K562 (cell line): ENCODE measurements around the gene FYB2. TPM values are rescaled to one million over a fixed set of nuclear protein-coding genes. Genes with fewer than 3 reads are reported as not detected.

Experiments used
- ATAC-seq: fragments of 200-7000 bp; cut with Tn5 transposase; 3 replicates; pipeline ENCODE4 v1.9.1; 2020; ENCODE audit warnings: moderate library complexity
- BruUV-seq: library from RNA; stranded (reverse); fragments of 400-500 nt; replicated peaks from 2 replicates; lab custom pipeline; 2021; lab: Mats Ljungman, UMichigan
- CTCF ChIA-PET: fragments of 300-600 bp; formaldehyde crosslinking; extraction: SDS; loops from one replicate; lab custom pipeline; 2021; ENCODE audit warnings: low intra/inter-chr PET ratio; lab: Yijun Ruan, JAX
- POLR2A ChIA-PET: fragments of 300-600, 350-650 bp; sonication (Branson Sonifier 250); formaldehyde crosslinking; extraction: SDS; loops from one replicate; lab custom pipeline; 2021; ENCODE audit warnings: antibody characterized with exemption, inconsistent platforms; lab: Yijun Ruan, JAX
- DNase-seq, 4 experiments: peaks; one replicate each; pipeline versions ENCODE4 v3.0.0 to v3.0.0-alpha.2; 2011 to 2018; ENCODE audit warnings: low spot score in 3 of 4, mixed read lengths in 3 of 4; ENCODE audit errors: extremely low read depth in 1 of 4
- FAIRE-seq: peaks from 2 replicates; lab custom pipeline; 2011; peaks lifted over from hg19 to GRCh38; lab: Jason Lieb, UNC
- H2AFZ ChIP-seq: 2 replicates; pipeline ENCODE4 v1.6.0; 2011; ENCODE audit warnings: low read depth, low read length, control low read depth, inconsistent platforms
- H3K27ac ChIP-seq: fragments of 200-600 bp; 3 replicates; pipeline ENCODE4 v1.8.0; 2011; ENCODE audit warnings: low read depth, mild to moderate bottlenecking, control low read depth, inconsistent platforms, low read length, moderate library complexity, mixed read lengths; ENCODE audit errors: extremely low read depth
- H3K27me3 ChIP-seq, 2 experiments: fragments of 300-600 bp in 1 of 2; 2 replicates in 1 of 2; 3 replicates in 1 of 2; pipeline versions ENCODE4 v1.6.0 to v1.8.0; 2011; ENCODE audit warnings: inconsistent platforms in 2 of 2, low read length in 2 of 2, mild to moderate bottlenecking in 1 of 2, mixed read lengths in 1 of 2, moderate library complexity in 1 of 2; ENCODE audit not compliant: control insufficient read depth in 2 of 2, insufficient read depth in 2 of 2
- H3K36me3 ChIP-seq: fragments of 300-600 bp; 3 replicates; pipeline ENCODE4 v1.8.0; 2011; ENCODE audit warnings: mild to moderate bottlenecking, low read length, inconsistent platforms; ENCODE audit not compliant: control insufficient read depth, insufficient read depth
- H3K4me1 ChIP-seq, 2 experiments: fragments of 200-600 bp in 1 of 2; replicated peaks in 1 of 2; 2 replicates in 1 of 2; 3 replicates in 1 of 2; pipeline versions ENCODE4 v1.5.1 to v1.8.0; 2011; ENCODE audit warnings: inconsistent platforms in 2 of 2, low read length in 2 of 2, mild to moderate bottlenecking in 1 of 2, mixed read lengths in 1 of 2, moderate library complexity in 1 of 2; ENCODE audit not compliant: control insufficient read depth in 2 of 2, insufficient read depth in 2 of 2
- H3K4me2 ChIP-seq: 2 replicates; pipeline ENCODE4 v1.6.1; 2011; ENCODE audit warnings: low read length, control low read depth, inconsistent platforms, mixed read lengths; ENCODE audit not compliant: insufficient read depth
- H3K4me3 ChIP-seq: fragments of 200-600 bp; sonication (generic), shearing (Covaris generic); 2 replicates; pipeline ENCODE4 v1.5.1; 2016; ENCODE audit warnings: control low read depth, inconsistent platforms
- H3K79me2 ChIP-seq: fragments of 200-600 bp; 3 replicates; pipeline ENCODE4 v1.8.0; 2011; ENCODE audit warnings: low read length, inconsistent platforms; ENCODE audit not compliant: control insufficient read depth, insufficient read depth
- H3K9ac ChIP-seq, 2 experiments: 2 replicates each; pipeline versions ENCODE4 v1.6.0 to v1.6.1; 2011; ENCODE audit warnings: low read depth in 2 of 2, low read length in 2 of 2, control low read depth in 1 of 2, inconsistent platforms in 1 of 2, mild to moderate bottlenecking in 1 of 2, mixed read lengths in 1 of 2; ENCODE audit not compliant: insufficient read depth in 1 of 2
- H3K9me1 ChIP-seq: one replicate; pipeline ENCODE4 v1.6.0; 2011; ENCODE audit warnings: inconsistent platforms, mild to moderate bottlenecking, low read length, moderate library complexity; ENCODE audit not compliant: control insufficient read depth, insufficient read depth
- H3K9me3 ChIP-seq: replicated peaks from 2 replicates; pipeline ENCODE4 v1.5.1; 2011; ENCODE audit warnings: low read depth, low read length, inconsistent platforms; ENCODE audit not compliant: control insufficient read depth, insufficient read depth
- H4K20me1 ChIP-seq: replicated peaks from 2 replicates; pipeline ENCODE4 v1.6.1; 2011; ENCODE audit warnings: low read length, inconsistent platforms, mixed read lengths; ENCODE audit not compliant: control insufficient read depth, insufficient read depth
- CTBP1 ChIP-seq: fragments of 450-650 bp; IDR thresholded peaks from 2 replicates; pipeline ENCODE4 v1.6.1; 2016; ENCODE audit warnings: borderline replicate concordance
- HMG20A ChIP-seq: fragments of 450-650 bp; formaldehyde crosslinking; conservative IDR thresholded peaks from 2 replicates; pipeline ENCODE4 v1.4.0; 2020; ENCODE audit warnings: mild to moderate bottlenecking, mixed read lengths
- POLR3A ChIP-seq: IDR thresholded peaks from 2 replicates; pipeline ENCODE4 v1.6.1; 2011; ENCODE audit warnings: borderline replicate concordance, mild to moderate bottlenecking, moderate library complexity; ENCODE audit not compliant: insufficient read length, insufficient read depth; ENCODE audit errors: extremely low read depth
- TCF7 ChIP-seq: sonication (generic); IDR thresholded peaks from 2 replicates; pipeline ENCODE4 v1.6.1; 2016; ENCODE audit warnings: antibody characterized with exemption, borderline replicate concordance
- THAP7 ChIP-seq: fragments of 250-450 bp; sonication (Bioruptor Pico); IDR thresholded peaks from 2 replicates; pipeline ENCODE4 v1.5.0; 2021
- ZBTB40 ChIP-seq, 2 experiments: fragments of 450-650 bp in 1 of 2; sonication (generic) in 1 of 2; formaldehyde crosslinking in 1 of 2; IDR thresholded peaks; 2 replicates each; pipeline versions ENCODE4 v1.7.1 to v1.9.0; 2016 to 2022; ENCODE audit warnings: inconsistent platforms in 1 of 2, mild to moderate bottlenecking in 1 of 2, missing genetic modification reagents in 1 of 2
- ZNF76 ChIP-seq: fragments of 250-450 bp; sonication (Bioruptor Pico); IDR thresholded peaks from 2 replicates; pipeline ENCODE4 v1.4.0; 2020; ENCODE audit warnings: mild to moderate bottlenecking, moderate library complexity, borderline replicate concordance
- WGBS: fragments of 100-300 bp; shearing (Covaris generic); methylation state at CpG from one replicate; pipeline ENCODE4 v1.1.6; 2016; ENCODE audit warnings: low coverage, mixed read lengths; ENCODE audit not compliant: insufficient coverage; ENCODE audit errors: missing lambda C conversion rate; 5-methylcytosine and 5-hydroxymethylcytosine counted together
- in situ Hi-C: fragments of 300-500 bp; cut with MboI; formaldehyde crosslinking; loops from 4 replicates; pipeline ENCODE4 v1.15.0; 2018; ENCODE audit warnings: inconsistent platforms, mixed read lengths
- intact Hi-C: fragments of 100-400 bp; cut with micrococcal nuclease; formaldehyde crosslinking; loops from 2 replicates; pipeline ENCODE4 v1.14.2; 2022
- polyA plus RNA-seq, 8 experiments: library from polyadenylated mRNA; depleted of rRNA in 4 of 8; stranded (reverse) in 5 of 8; unstranded in 3 of 8; fragments of >200 nt; fragmentation: Nextera tagmentation in 2 of 8; fragmentation: Illumina TruSeq in 1 of 8; extraction: Ambion mirVana in 2 of 8; extraction: Trizol in 1 of 8; gene quantifications; 2 replicates each; pipeline versions ENCODE4 v1.2.1 to v1.2.3, GENCODE V29; 2011 to 2014; ENCODE audit warnings: inconsistent platforms in 1 of 8, missing spikeins in 1 of 8
- total RNA-seq, 7 experiments: library from RNA; depleted of rRNA in 6 of 7; stranded (reverse); fragments of >200 nt in 6 of 7; fragmentation: Illumina TruSeq in 2 of 7; extraction: Trizol in 2 of 7; gene quantifications; 2 replicates each; pipeline versions ENCODE4 v1.2.1 to v1.2.3, GENCODE V29; 2011 to 2021; ENCODE audit warnings: low replicate concordance in 1 of 7

FYB2 gene
- total and polyA plus RNA-seq, 9 of the 15 experiments (the other 6 are each of a cell fraction or from before 2014, with no cell fraction given), result not detected

DNA sequence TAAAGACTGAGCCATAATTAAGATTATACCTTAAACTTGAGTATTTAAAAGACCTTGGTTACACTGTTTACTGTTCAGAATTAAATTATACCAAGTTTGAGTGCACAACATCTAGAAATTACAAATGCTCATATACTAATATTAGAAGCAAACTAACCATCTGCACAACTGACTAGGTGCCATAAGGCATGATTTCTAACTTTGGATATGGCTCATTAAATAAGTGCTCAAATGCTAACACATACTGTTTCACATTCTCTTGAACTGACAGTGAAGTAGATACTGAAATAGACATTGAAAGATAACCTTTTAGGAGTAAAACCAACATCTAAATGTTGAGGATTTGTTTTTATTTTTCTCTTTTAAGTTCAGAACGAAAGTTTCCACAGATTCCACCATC, 100.0 kb downstream of the FYB2 start:
- no peak overlapping the region for H3K27ac ChIP-seq
- CTCF ChIA-PET, result no interaction called here
- intact Hi-C loops, result no loop called here
- no peak for TF ChIP-seq THAP7
- TF ChIP-seq ZNF76 (CRISPR knock-in tag), result no peak
- no peak for TF ChIP-seq ZBTB40 (IDR thresholded peaks at IDR 0.05)
- no peak for TF ChIP-seq ZBTB40 (CRISPR knock-in tag; IDR thresholded peaks at IDR 0.05)
- no peak for TF ChIP-seq TCF7
- TF ChIP-seq POLR3A, result no peak
- no peak for TF ChIP-seq CTBP1
- no peak for TF ChIP-seq HMG20A (CRISPR knock-in tag)
- H2AFZ ChIP-seq, result no peak overlapping the region
- DNase-seq, result no peak
- no peaks in the 10 kb centered on the region for H3K79me2 ChIP-seq
- no peaks in the 10 kb centered on the region for H3K36me3 ChIP-seq
- no peaks in the 10 kb centered on the region for H3K4me1 ChIP-seq
- no peak overlapping the region for H3K4me3 ChIP-seq
- POLR2A ChIA-PET, result no interaction called here
- ATAC-seq, result no peak
- H4K20me1 ChIP-seq, result no peaks in the 10 kb centered on the region
- BruUV-seq, result no TSS peak
- no peak overlapping the region for H3K9ac ChIP-seq
- H3K4me2 ChIP-seq, result no peak overlapping the region
- no peaks in the 10 kb centered on the region for H3K9me1 ChIP-seq
- H3K9me3 ChIP-seq, result no peaks in the 10 kb centered on the region
- WGBS, result 0% methylated on average over 1 of the region's 1 CpG
- peak; percentile 48 for FAIRE-seq
- no peaks in the 10 kb centered on the region for H3K27me3 ChIP-seq
- in situ Hi-C loops, result no loop called here
